SU-DHL-6 (cell line): ENCODE results near the gene PDCL3.

Experiments
- CTCF ChIP-seq: fragments of 200-600 bp; sonication (generic); IDR thresholded peaks from one replicate; pipeline ENCODE4 v1.5.1; 2017; ENCODE audit warnings: antibody characterized with exemption, mild to moderate bottlenecking, low read length, moderate library complexity; ENCODE audit not compliant: insufficient read depth, poor library complexity, severe bottlenecking
- EZH2phosphoT487 ChIP-seq: fragments of 200-600 bp; sonication (generic), shearing (Covaris generic); conservative IDR thresholded peaks from 2 replicates; pipeline ENCODE4 v1.6.1; 2018; ENCODE audit warnings: mild to moderate bottlenecking, antibody characterized with exemption, low read length, moderate library complexity, mixed read lengths

GRCh38 chr2:100560216-100560830, 2.5 kb upstream of the PDCL3 start:
- TF ChIP-seq CTCF: no peak
- no peak for TF ChIP-seq EZH2phosphoT487
